HepG2 (cell line): Measurements from ENCODE around the gene TCF7L2. TPM values are rescaled to one million over a fixed set of nuclear protein-coding genes. Genes with fewer than 3 reads are reported as not detected.

Experiments
- ATAC-seq: fragments of 200-7000 bp; cut with Tn5 transposase; 3 replicates; pipeline ENCODE4 v1.9.1; 2020; ENCODE audit warnings: mild to moderate bottlenecking, moderate library complexity
- BruUV-seq: library from RNA; stranded (reverse); fragments of 400-500 nt; replicated peaks from 2 replicates; lab custom pipeline; 2021; lab: Mats Ljungman, UMichigan
- CTCF ChIA-PET: fragments of 300-600 bp; formaldehyde crosslinking; extraction: SDS; loops from one replicate; lab custom pipeline; 2021; ENCODE audit warnings: low total read pairs, inconsistent platforms, low intra/inter-chr PET ratio; lab: Yijun Ruan, JAX
- POLR2A ChIA-PET: fragments of 350-600 bp; sonication (Branson Sonifier 250); formaldehyde crosslinking; loops from one replicate; lab custom pipeline; 2020; ENCODE audit warnings: antibody characterized with exemption, inconsistent platforms; lab: Yijun Ruan, JAX
- DNase-seq: peaks from one replicate; pipeline ENCODE4 v3.0.0-alpha.2; 2015; ENCODE audit warnings: low spot score
- FAIRE-seq: peaks from 3 replicates; lab custom pipeline; 2011; peaks lifted over from hg19 to GRCh38; lab: Jason Lieb, UNC
- H2AFZ ChIP-seq: one replicate; pipeline ENCODE4 v1.6.1; 2011; ENCODE audit warnings: low read length, inconsistent platforms
- H3K27ac ChIP-seq: fragments of 300-600 bp; 3 replicates; pipeline ENCODE4 v1.8.0; 2011; ENCODE audit warnings: mixed run types, mild to moderate bottlenecking, mixed read lengths, low read length, inconsistent platforms; ENCODE audit not compliant: insufficient read depth; ENCODE audit errors: extremely low read length
- H3K27me3 ChIP-seq, 2 experiments: fragments of 200-600 bp in 1 of 2; 2 replicates in 1 of 2; 3 replicates in 1 of 2; pipeline versions ENCODE4 v1.6.0 to v1.8.0; 2011; ENCODE audit warnings: low read length in 2 of 2, mild to moderate bottlenecking in 2 of 2, moderate library complexity in 2 of 2, inconsistent platforms in 1 of 2; ENCODE audit not compliant: insufficient read depth in 2 of 2, control insufficient read depth in 1 of 2
- H3K36me3 ChIP-seq, 2 experiments: fragments of 200-600 bp in 1 of 2; replicated peaks in 1 of 2; 2 replicates in 1 of 2; 3 replicates in 1 of 2; pipeline versions ENCODE4 v1.5.1 to v1.8.0; 2011; ENCODE audit warnings: low read length in 2 of 2, inconsistent platforms in 1 of 2; ENCODE audit not compliant: insufficient read depth in 2 of 2, control insufficient read depth in 1 of 2
- H3K4me1 ChIP-seq: 2 replicates; pipeline ENCODE4 v1.5.1; 2012; ENCODE audit warnings: low read length, inconsistent platforms; ENCODE audit not compliant: insufficient read depth
- H3K4me2 ChIP-seq: 2 replicates; pipeline ENCODE4 v1.6.0; 2011; ENCODE audit warnings: low read depth, low read length, inconsistent platforms
- H3K4me3 ChIP-seq, 3 experiments: fragments of 200-600 bp in 1 of 3; sonication (generic), shearing (Covaris generic) in 1 of 3; replicated peaks in 1 of 3; 2 replicates each; pipeline ENCODE4 v1.5.1; 2011 to 2016; ENCODE audit warnings: low read length in 3 of 3, inconsistent platforms in 2 of 3, low read depth in 2 of 3, mild to moderate bottlenecking in 2 of 3, control low read depth in 1 of 3, mixed read lengths in 1 of 3; ENCODE audit not compliant: insufficient read depth in 1 of 3
- H3K79me2 ChIP-seq: one replicate; pipeline ENCODE4 v1.6.1; 2011; ENCODE audit warnings: low read length, inconsistent platforms; ENCODE audit not compliant: insufficient read depth
- H3K9ac ChIP-seq: 2 replicates; pipeline ENCODE4 v1.6.0; 2011; ENCODE audit warnings: mild to moderate bottlenecking, low read depth, low read length, inconsistent platforms; ENCODE audit not compliant: insufficient read depth
- H3K9me3 ChIP-seq: 2 replicates; pipeline ENCODE4 v1.5.1; 2012; ENCODE audit warnings: mild to moderate bottlenecking, low read length
- H4K20me1 ChIP-seq: 2 replicates; pipeline ENCODE4 v1.6.0; 2011; ENCODE audit warnings: inconsistent platforms, mild to moderate bottlenecking, low read length, moderate library complexity; ENCODE audit not compliant: insufficient read depth
- FOXP1 ChIP-seq, 2 experiments: fragments of 450-650 bp in 1 of 2; IDR thresholded peaks; 2 replicates each; pipeline ENCODE4 v1.6.1; 2017 to 2018; ENCODE audit warnings: antibody characterized with exemption in 1 of 2
- GPN1 ChIP-seq: sonication (generic); formaldehyde crosslinking; IDR thresholded peaks from 2 replicates; pipeline ENCODE4 v1.5.1; 2020; ENCODE audit warnings: missing genetic modification reagents, borderline replicate concordance
- NFYB ChIP-seq: sonication (generic); formaldehyde crosslinking; IDR thresholded peaks from 2 replicates; pipeline ENCODE4 v1.4.0; 2020; ENCODE audit warnings: missing genetic modification reagents
- POLR2AphosphoS2 ChIP-seq: IDR thresholded peaks from 2 replicates; pipeline ENCODE4 v1.6.1; 2011; ENCODE audit warnings: low read depth, low read length, improper control_type of control experiment
- RBAK ChIP-seq: sonication (generic); formaldehyde crosslinking; IDR thresholded peaks from 2 replicates; pipeline ENCODE4 v1.5.1; 2020; ENCODE audit warnings: mild to moderate bottlenecking, missing genetic modification reagents
- SIN3B ChIP-seq: fragments of 150-350 bp; IDR thresholded peaks from 2 replicates; pipeline ENCODE4 v1.6.1; 2014; ENCODE audit warnings: low read length
- SMARCE1 ChIP-seq: fragments of 450-650 bp; IDR thresholded peaks from 2 replicates; pipeline ENCODE4 v1.6.1; 2017; ENCODE audit warnings: borderline replicate concordance
- TBL1XR1 ChIP-seq: fragments of 150-350 bp; IDR thresholded peaks from 2 replicates; pipeline ENCODE4 v1.6.1; 2014; ENCODE audit warnings: borderline replicate concordance, low read length; ENCODE audit not compliant: partially characterized antibody
- ZFP41 ChIP-seq: sonication (generic); formaldehyde crosslinking; IDR thresholded peaks from 2 replicates; pipeline ENCODE4 v1.4.0; 2020; ENCODE audit warnings: mild to moderate bottlenecking, missing genetic modification reagents, borderline replicate concordance
- ZFP82 ChIP-seq: sonication (generic); formaldehyde crosslinking; IDR thresholded peaks from 2 replicates; pipeline ENCODE4 v1.5.1; 2020; ENCODE audit warnings: mild to moderate bottlenecking, missing genetic modification reagents, borderline replicate concordance
- ZNF329 ChIP-seq: sonication (generic); formaldehyde crosslinking; IDR thresholded peaks from 2 replicates; pipeline ENCODE4 v1.9.0; 2021; ENCODE audit warnings: low read depth, mild to moderate bottlenecking, missing genetic modification reagents
- ZNF431 ChIP-seq: sonication (generic); formaldehyde crosslinking; IDR thresholded peaks from 2 replicates; pipeline ENCODE4 v1.9.0; 2022; ENCODE audit warnings: missing genetic modification reagents, low read depth, mild to moderate bottlenecking, borderline replicate concordance
- ZNF468 ChIP-seq: sonication (generic); formaldehyde crosslinking; IDR thresholded peaks from 2 replicates; pipeline ENCODE4 v1.8.0; 2022; ENCODE audit warnings: mild to moderate bottlenecking, moderate library complexity, missing genetic modification reagents
- ZNF564 ChIP-seq: sonication (generic); formaldehyde crosslinking; IDR thresholded peaks from 2 replicates; pipeline ENCODE4 v1.8.1; 2023; ENCODE audit warnings: mild to moderate bottlenecking, missing genetic modification reagents
- ZNF652 ChIP-seq: IDR thresholded peaks from 2 replicates; pipeline ENCODE4 v1.6.1; 2016; ENCODE audit warnings: low read depth, borderline replicate concordance
- WGBS: methylation state at CpG from one replicate; pipeline ENCODE4 v1.1.6; 2017; ENCODE audit warnings: low lambda C conversion rate; 5-methylcytosine and 5-hydroxymethylcytosine counted together
- in situ Hi-C: cut with HindIII; loops from 2 replicates; pipeline ENCODE4 v1.10.0; 2017; ENCODE audit warnings: low pct_unique_long_range_greater_than_20kb; ENCODE audit not compliant: extremely low pct_ligation_motif_present
- intact Hi-C: fragments of 100-400 bp; cut with micrococcal nuclease; formaldehyde crosslinking; loops from one replicate; pipeline ENCODE4 v1.10.0; 2022; ENCODE audit not compliant: unreplicated experiment
- polyA plus RNA-seq, 8 experiments: library from polyadenylated mRNA; depleted of rRNA in 3 of 8; stranded (reverse) in 7 of 8; unstranded in 1 of 8; fragments of >200 nt; fragmentation: Illumina TruSeq in 4 of 8; extraction: Trizol in 4 of 8; gene quantifications; 2 replicates each; pipeline versions ENCODE4 v1.2.1 to v1.2.3, GENCODE V29; 2011 to 2016; ENCODE audit warnings: low read depth in 4 of 8, missing spikeins in 1 of 8, mixed read lengths in 1 of 8; ENCODE audit not compliant: insufficient read depth in 1 of 8
- total RNA-seq, 5 experiments: library from RNA; depleted of rRNA; stranded (reverse); fragments of >200 nt; fragmentation: Illumina TruSeq; extraction: Trizol; gene quantifications; 2 replicates each; pipeline ENCODE4 v1.2.3, GENCODE V29; 2016; ENCODE audit warnings: low read depth in 1 of 5
- TF ChIP-seq, protein P1 (sequence below): IDR thresholded peaks from 2 replicates; pipeline ENCODE4 v1.6.1; 2016
- TF ChIP-seq, protein P2 (sequence below): sonication (generic); formaldehyde crosslinking; IDR thresholded peaks from 2 replicates; pipeline ENCODE4 v1.8.1; 2022; ENCODE audit warnings: mild to moderate bottlenecking, missing genetic modification reagents
- TF ChIP-seq, protein P3 (sequence below), 2 experiments: IDR thresholded peaks; 2 replicates each; pipeline ENCODE4 v1.6.1; 2011 to 2012; ENCODE audit warnings: low read length in 2 of 2, borderline replicate concordance in 1 of 2, low read depth in 1 of 2, mild to moderate bottlenecking in 1 of 2, moderate library complexity in 1 of 2

TCF7L2 gene
- total and polyA plus RNA-seq, 2 of the 13 experiments (the other 11 are each of a cell fraction or from before 2014, with no cell fraction given): 3.9 to 13.7 TPM

DNA sequence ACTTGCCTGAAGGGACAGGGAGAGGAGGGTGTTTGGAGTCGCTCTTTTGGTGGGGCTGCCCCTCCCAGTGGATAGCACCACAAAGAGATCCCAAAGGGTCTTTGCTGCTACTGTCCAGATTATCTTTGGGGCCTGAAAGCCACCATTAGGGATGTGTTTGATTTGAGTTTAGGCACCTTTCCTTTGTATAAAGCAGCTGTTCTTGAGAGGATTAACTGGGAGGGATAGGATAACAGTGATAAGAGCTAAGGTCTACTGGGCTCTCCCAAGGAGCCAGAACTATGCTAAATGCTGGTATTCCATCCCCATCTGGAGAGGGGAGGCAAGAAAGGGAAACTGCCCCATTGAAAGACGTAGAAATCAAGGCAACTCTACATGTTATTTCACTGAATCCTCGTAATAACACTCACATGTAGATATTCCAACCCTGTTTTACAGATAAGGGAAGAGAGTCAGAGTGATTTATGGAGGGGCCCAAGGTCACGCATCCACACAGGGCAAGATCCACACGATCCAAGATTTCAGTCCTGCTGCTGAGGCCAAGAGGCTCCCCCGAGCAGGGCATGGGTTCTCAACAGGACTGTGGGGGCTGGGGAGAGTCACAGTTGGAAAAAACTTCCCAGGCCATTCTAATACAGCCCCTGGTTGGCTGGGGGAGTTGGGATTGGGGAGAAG lies 11.1 kb upstream of the TCF7L2 start:
- ChIA-PET CTCF (no interaction called here), POLR2A (no interaction called here)
- DNase-seq: no peak
- Histone ChIP-seq H3K27ac (no peak overlapping the region), H3K4me2 (no peak overlapping the region), H3K4me1 (peaks cover 15% of the 10 kb centered on the region), H4K20me1 (no peaks in the 10 kb centered on the region), H3K36me3 (no peaks in the 10 kb centered on the region), H3K9me3 (no peaks in the 10 kb centered on the region), H3K79me2 (no peaks in the 10 kb centered on the region), H2AFZ (no peak overlapping the region), H3K4me3 (no peak overlapping the region), H3K27me3 (no peaks in the 10 kb centered on the region), H3K9ac (no peak overlapping the region)
- no peak for FAIRE-seq
- intact Hi-C loops (no loop called here), in situ Hi-C loops (no loop called here)
- no peak for TF ChIP-seq ZNF431
- TF ChIP-seq, protein P1, sequence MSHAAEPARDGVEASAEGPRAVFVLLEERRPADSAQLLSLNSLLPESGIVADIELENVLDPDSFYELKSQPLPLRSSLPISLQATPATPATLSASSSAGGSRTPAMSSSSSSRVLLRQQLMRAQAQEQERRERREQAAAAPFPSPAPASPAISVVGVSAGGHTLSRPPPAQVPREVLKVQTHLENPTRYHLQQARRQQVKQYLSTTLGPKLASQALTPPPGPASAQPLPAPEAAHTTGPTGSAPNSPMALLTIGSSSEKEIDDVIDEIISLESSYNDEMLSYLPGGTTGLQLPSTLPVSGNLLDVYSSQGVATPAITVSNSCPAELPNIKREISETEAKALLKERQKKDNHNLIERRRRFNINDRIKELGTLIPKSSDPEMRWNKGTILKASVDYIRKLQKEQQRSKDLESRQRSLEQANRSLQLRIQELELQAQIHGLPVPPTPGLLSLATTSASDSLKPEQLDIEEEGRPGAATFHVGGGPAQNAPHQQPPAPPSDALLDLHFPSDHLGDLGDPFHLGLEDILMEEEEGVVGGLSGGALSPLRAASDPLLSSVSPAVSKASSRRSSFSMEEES (CRISPR knock-in tag): no peak
- no peak for TF ChIP-seq SIN3B
- no peak for TF ChIP-seq RBAK
- TF ChIP-seq ZNF564: no peak
- TF ChIP-seq, protein P2, sequence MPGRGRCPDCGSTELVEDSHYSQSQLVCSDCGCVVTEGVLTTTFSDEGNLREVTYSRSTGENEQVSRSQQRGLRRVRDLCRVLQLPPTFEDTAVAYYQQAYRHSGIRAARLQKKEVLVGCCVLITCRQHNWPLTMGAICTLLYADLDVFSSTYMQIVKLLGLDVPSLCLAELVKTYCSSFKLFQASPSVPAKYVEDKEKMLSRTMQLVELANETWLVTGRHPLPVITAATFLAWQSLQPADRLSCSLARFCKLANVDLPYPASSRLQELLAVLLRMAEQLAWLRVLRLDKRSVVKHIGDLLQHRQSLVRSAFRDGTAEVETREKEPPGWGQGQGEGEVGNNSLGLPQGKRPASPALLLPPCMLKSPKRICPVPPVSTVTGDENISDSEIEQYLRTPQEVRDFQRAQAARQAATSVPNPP (CRISPR knock-in tag): no peak
- TF ChIP-seq, protein P3, sequence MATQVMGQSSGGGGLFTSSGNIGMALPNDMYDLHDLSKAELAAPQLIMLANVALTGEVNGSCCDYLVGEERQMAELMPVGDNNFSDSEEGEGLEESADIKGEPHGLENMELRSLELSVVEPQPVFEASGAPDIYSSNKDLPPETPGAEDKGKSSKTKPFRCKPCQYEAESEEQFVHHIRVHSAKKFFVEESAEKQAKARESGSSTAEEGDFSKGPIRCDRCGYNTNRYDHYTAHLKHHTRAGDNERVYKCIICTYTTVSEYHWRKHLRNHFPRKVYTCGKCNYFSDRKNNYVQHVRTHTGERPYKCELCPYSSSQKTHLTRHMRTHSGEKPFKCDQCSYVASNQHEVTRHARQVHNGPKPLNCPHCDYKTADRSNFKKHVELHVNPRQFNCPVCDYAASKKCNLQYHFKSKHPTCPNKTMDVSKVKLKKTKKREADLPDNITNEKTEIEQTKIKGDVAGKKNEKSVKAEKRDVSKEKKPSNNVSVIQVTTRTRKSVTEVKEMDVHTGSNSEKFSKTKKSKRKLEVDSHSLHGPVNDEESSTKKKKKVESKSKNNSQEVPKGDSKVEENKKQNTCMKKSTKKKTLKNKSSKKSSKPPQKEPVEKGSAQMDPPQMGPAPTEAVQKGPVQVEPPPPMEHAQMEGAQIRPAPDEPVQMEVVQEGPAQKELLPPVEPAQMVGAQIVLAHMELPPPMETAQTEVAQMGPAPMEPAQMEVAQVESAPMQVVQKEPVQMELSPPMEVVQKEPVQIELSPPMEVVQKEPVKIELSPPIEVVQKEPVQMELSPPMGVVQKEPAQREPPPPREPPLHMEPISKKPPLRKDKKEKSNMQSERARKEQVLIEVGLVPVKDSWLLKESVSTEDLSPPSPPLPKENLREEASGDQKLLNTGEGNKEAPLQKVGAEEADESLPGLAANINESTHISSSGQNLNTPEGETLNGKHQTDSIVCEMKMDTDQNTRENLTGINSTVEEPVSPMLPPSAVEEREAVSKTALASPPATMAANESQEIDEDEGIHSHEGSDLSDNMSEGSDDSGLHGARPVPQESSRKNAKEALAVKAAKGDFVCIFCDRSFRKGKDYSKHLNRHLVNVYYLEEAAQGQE (IDR thresholded peaks at IDR 0.05; ENCODE audit: borderline replicate concordance in 1 of 2, low read depth in 1 of 2, low read length in 2 of 2): no peak
- no peak for TF ChIP-seq ZFP41 (CRISPR knock-in tag)
- no peak for TF ChIP-seq GPN1 (CRISPR knock-in tag)
- no peak for TF ChIP-seq ZFP82 (CRISPR knock-in tag)
- no peak for TF ChIP-seq ZNF329 (CRISPR knock-in tag)
- TF ChIP-seq SMARCE1: no peak
- TF ChIP-seq POLR2AphosphoS2: no peak
- TF ChIP-seq FOXP1 (IDR thresholded peaks at IDR 0.05): no peak
- TF ChIP-seq FOXP1 (CRISPR knock-in tag; IDR thresholded peaks at IDR 0.05): no peak
- no peak for TF ChIP-seq NFYB (CRISPR knock-in tag)
- TF ChIP-seq ZNF468 (CRISPR knock-in tag): no peak
- TF ChIP-seq TBL1XR1: no peak
- no peak for TF ChIP-seq ZNF652
- no peak; the same call in 2 of the 3 replicates for ATAC-seq
- WGBS: 35% methylated on average over 6 of the region's 6 CpGs
- no TSS peak for BruUV-seq
